WTC11 (cell line): ENCODE results near the gene AXDND1. TPM values are rescaled to one million over a fixed set of nuclear protein-coding genes. Genes with fewer than 3 reads are reported as not detected.

Experiments used
- ATAC-seq: fragments of 200-7000 bp; cut with Tn5 transposase; 2 replicates; pipeline ENCODE4 v1.10.0; 2021; ENCODE audit warnings: mild to moderate bottlenecking, moderate library complexity
- CTCF ChIA-PET: fragments of 300-600 bp; sonication (Branson Sonifier 250); formaldehyde crosslinking; loops from one replicate; lab custom pipeline; 2021; ENCODE audit warnings: antibody characterized with exemption; lab: Charles Lee
- POLR2A ChIA-PET: fragments of 350-600 bp; sonication (Branson Sonifier 250); formaldehyde crosslinking; loops from one replicate; lab custom pipeline; 2021; ENCODE audit warnings: antibody characterized with exemption; lab: Charles Lee
- DNase-seq: peaks from one replicate; pipeline ENCODE4 v3.0.0; 2021; ENCODE audit warnings: low spot score
- H3K27ac Mint-ChIP-seq: 2 replicates; pipeline ENCODE4 v1.8.0; 2021; ENCODE audit warnings: mixed read lengths
- H3K27me3 Mint-ChIP-seq: 2 replicates; pipeline ENCODE4 v1.8.0; 2021; ENCODE audit warnings: low read depth, mild to moderate bottlenecking, moderate library complexity, mixed read lengths
- H3K36me3 Mint-ChIP-seq: 2 replicates; pipeline ENCODE4 v1.8.0; 2021; ENCODE audit warnings: mixed read lengths
- H3K4me1 Mint-ChIP-seq: 2 replicates; pipeline ENCODE4 v1.8.0; 2022; ENCODE audit warnings: mixed read lengths
- H3K4me3 Mint-ChIP-seq: 2 replicates; pipeline ENCODE4 v1.8.0; 2021; ENCODE audit warnings: mild to moderate bottlenecking, moderate library complexity, mixed read lengths
- H3K9me3 Mint-ChIP-seq: 2 replicates; pipeline ENCODE4 v1.8.0; 2021; ENCODE audit warnings: mixed read lengths
- ERG ChIP-seq: fragments of 250-450 bp; sonication (Bioruptor Pico); IDR thresholded peaks from 2 replicates; pipeline ENCODE4 v1.8.0; 2021; ENCODE audit warnings: mild to moderate bottlenecking
- GABPB1 ChIP-seq: sonication (generic); formaldehyde crosslinking; IDR thresholded peaks from 2 replicates; pipeline ENCODE4 v1.8.1; 2023; ENCODE audit warnings: mild to moderate bottlenecking, missing genetic modification reagents
- GTF2I ChIP-seq: fragments of 250-450 bp; sonication (Bioruptor Pico); conservative IDR thresholded peaks from 2 replicates; pipeline ENCODE4 v1.4.0; 2021; ENCODE audit warnings: mild to moderate bottlenecking
- IRF2 ChIP-seq: sonication (generic); formaldehyde crosslinking; IDR thresholded peaks from 2 replicates; pipeline ENCODE4 v1.8.0; 2022; ENCODE audit warnings: low read depth, missing genetic modification reagents, borderline replicate concordance
- MXD4 ChIP-seq: fragments of 250-450 bp; sonication (Bioruptor Pico); IDR thresholded peaks from 2 replicates; pipeline ENCODE4 v1.8.0; 2021; ENCODE audit warnings: mild to moderate bottlenecking, moderate library complexity, borderline replicate concordance
- PRRX2 ChIP-seq: fragments of 250-450 bp; sonication (Bioruptor Pico); IDR thresholded peaks from 2 replicates; pipeline ENCODE4 v1.8.0; 2021; ENCODE audit warnings: mild to moderate bottlenecking
- ZNF263 ChIP-seq: sonication (generic); formaldehyde crosslinking; IDR thresholded peaks from 2 replicates; pipeline ENCODE4 v1.8.1; 2022; ENCODE audit warnings: low read depth, mild to moderate bottlenecking, moderate library complexity, missing genetic modification reagents
- total RNA-seq: library from RNA; stranded (reverse); gene quantifications from 3 replicates; pipeline ENCODE4 v1.2.3, GENCODE V29; 2021
- TF ChIP-seq, protein P1 (sequence below): fragments of 250-450 bp; sonication (Bioruptor Pico); IDR thresholded peaks from 2 replicates; pipeline ENCODE4 v2.1.2; 2022; ENCODE audit warnings: mild to moderate bottlenecking, moderate library complexity
- TF ChIP-seq, protein P2 (sequence below): fragments of 250-450 bp; sonication (Bioruptor Pico); IDR thresholded peaks from 2 replicates; pipeline ENCODE4 v1.9.0; 2021; ENCODE audit warnings: mild to moderate bottlenecking, borderline replicate concordance

The AXDND1 gene
- total RNA-seq, 1 experiment from 2014 or later, result not detected

GRCh38 chr1:179548666-179549367 lies 183.0 kb downstream of the AXDND1 start:
- Mint-ChIP-seq H3K4me3 (no peak overlapping the region), H3K36me3 (no peaks in the 10 kb centered on the region), H3K27me3 (no peaks in the 10 kb centered on the region; the same call in 1 of the 2 replicates), H3K27ac (no peak overlapping the region), H3K9me3 (no peaks in the 10 kb centered on the region), H3K4me1 (peaks cover 6% of the 10 kb centered on the region)
- no peak for TF ChIP-seq ERG (CRISPR knock-in tag)
- TF ChIP-seq, protein P1, sequence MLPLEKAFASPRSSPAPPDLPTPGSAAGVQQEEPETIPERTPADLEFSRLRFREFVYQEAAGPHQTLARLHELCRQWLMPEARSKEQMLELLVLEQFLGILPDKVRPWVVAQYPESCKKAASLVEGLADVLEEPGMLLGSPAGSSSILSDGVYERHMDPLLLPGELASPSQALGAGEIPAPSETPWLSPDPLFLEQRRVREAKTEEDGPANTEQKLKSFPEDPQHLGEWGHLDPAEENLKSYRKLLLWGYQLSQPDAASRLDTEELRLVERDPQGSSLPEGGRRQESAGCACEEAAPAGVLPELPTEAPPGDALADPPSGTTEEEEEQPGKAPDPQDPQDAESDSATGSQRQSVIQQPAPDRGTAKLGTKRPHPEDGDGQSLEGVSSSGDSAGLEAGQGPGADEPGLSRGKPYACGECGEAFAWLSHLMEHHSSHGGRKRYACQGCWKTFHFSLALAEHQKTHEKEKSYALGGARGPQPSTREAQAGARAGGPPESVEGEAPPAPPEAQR (CRISPR knock-in tag), result no peak
- DNase-seq, result no peak
- no peak for ATAC-seq
- CTCF ChIA-PET, result no interaction called here
- POLR2A ChIA-PET, result interaction anchor here (0.6 to 0.7 kb wide), 2 partner anchors 36 to 53 kb away, joined by 3 read pairs; no protein-coding TSS in a partner anchor

DNA sequence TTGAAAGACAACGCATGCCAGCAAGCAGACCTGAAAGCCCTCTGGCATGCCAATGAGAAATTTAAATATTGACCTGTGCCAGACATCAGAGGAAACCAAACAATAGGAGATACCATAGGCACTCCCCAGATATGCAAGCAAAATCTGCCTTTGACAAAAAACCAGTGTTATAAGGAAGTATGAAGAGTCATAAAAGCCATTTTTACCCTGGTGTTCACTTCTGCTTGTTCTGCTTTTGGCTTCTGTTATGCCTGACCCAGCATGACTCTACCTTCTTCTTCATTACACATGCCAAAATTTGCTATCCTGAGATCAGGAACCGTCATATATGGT lies 183.6 kb downstream of the AXDND1 start:
- CTCF ChIA-PET, result no interaction called here
- POLR2A ChIA-PET, result interaction anchor here (0.6 to 0.7 kb wide), 2 partner anchors 35 to 54 kb away, joined by 3 read pairs; no protein-coding TSS in a partner anchor
- Mint-ChIP-seq H3K36me3 (no peaks in the 10 kb centered on the region), H3K27me3 (no peaks in the 10 kb centered on the region; the same call in 1 of the 2 replicates), H3K27ac (no peak overlapping the region), H3K4me1 (peaks cover 6% of the 10 kb centered on the region)
- DNase-seq, result no peak
- TF ChIP-seq, protein P2, sequence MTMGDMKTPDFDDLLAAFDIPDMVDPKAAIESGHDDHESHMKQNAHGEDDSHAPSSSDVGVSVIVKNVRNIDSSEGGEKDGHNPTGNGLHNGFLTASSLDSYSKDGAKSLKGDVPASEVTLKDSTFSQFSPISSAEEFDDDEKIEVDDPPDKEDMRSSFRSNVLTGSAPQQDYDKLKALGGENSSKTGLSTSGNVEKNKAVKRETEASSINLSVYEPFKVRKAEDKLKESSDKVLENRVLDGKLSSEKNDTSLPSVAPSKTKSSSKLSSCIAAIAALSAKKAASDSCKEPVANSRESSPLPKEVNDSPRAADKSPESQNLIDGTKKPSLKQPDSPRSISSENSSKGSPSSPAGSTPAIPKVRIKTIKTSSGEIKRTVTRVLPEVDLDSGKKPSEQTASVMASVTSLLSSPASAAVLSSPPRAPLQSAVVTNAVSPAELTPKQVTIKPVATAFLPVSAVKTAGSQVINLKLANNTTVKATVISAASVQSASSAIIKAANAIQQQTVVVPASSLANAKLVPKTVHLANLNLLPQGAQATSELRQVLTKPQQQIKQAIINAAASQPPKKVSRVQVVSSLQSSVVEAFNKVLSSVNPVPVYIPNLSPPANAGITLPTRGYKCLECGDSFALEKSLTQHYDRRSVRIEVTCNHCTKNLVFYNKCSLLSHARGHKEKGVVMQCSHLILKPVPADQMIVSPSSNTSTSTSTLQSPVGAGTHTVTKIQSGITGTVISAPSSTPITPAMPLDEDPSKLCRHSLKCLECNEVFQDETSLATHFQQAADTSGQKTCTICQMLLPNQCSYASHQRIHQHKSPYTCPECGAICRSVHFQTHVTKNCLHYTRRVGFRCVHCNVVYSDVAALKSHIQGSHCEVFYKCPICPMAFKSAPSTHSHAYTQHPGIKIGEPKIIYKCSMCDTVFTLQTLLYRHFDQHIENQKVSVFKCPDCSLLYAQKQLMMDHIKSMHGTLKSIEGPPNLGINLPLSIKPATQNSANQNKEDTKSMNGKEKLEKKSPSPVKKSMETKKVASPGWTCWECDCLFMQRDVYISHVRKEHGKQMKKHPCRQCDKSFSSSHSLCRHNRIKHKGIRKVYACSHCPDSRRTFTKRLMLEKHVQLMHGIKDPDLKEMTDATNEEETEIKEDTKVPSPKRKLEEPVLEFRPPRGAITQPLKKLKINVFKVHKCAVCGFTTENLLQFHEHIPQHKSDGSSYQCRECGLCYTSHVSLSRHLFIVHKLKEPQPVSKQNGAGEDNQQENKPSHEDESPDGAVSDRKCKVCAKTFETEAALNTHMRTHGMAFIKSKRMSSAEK (CRISPR knock-in tag), result no peak
- TF ChIP-seq GTF2I (no peak), MXD4 (CRISPR knock-in tag) (no peak), PRRX2 (CRISPR knock-in tag) (no peak), ZNF263 (CRISPR knock-in tag) (no peak)
- TF ChIP-seq, all 79 proteins: peak for 0
- no peak for ATAC-seq
- Mint-ChIP-seq H3K4me3 (no peak overlapping the region), H3K9me3 (no peaks in the 10 kb centered on the region)

- no peak for ATAC-seq
- ChIA-PET POLR2A (interaction anchor here (0.6 kb wide), 1 partner anchor 40 kb away, joined by 4 read pairs; no protein-coding TSS in a partner anchor), CTCF (interaction anchor here (0.5 kb wide), 1 partner anchor 23 kb away, joined by 3 read pairs; no protein-coding TSS in a partner anchor)
- DNase-seq, result no peak
- peaks cover 6% of the 10 kb centered on the region for H3K4me1 Mint-ChIP-seq
- TF ChIP-seq IRF2 (CRISPR knock-in tag) (no peak), GABPB1 (CRISPR knock-in tag) (peak; percentile 54)
- TF ChIP-seq, all 79 proteins: peak for 1
- Mint-ChIP-seq H3K27me3 (no peaks in the 10 kb centered on the region; the same call in 1 of the 2 replicates), H3K9me3 (no peaks in the 10 kb centered on the region), H3K27ac (no peak overlapping the region), H3K36me3 (no peaks in the 10 kb centered on the region), H3K4me3 (no peak overlapping the region)
Measured at GRCh38 chr1:179550746-179551682, 185.2 kb downstream of the AXDND1 start.
